PC-9 (cell line): ENCODE measurements around the gene DVL2. TPM values are rescaled to one million over a fixed set of nuclear protein-coding genes. Genes with fewer than 3 reads are reported as not detected.

Source experiments
- BruUV-seq: library from RNA; stranded (reverse); fragments of 400-500 nt; replicated peaks from 2 replicates; lab custom pipeline; 2021; lab: Mats Ljungman, UMichigan
- CTCF ChIA-PET: fragments of 300-600 bp; sonication (Branson Sonifier 250); formaldehyde crosslinking; loops from one replicate; lab custom pipeline; 2022; ENCODE audit warnings: antibody characterized with exemption; lab: Charles Lee
- POLR2A ChIA-PET: fragments of 300-600 bp; sonication (Branson Sonifier 250); formaldehyde crosslinking; loops from one replicate; lab custom pipeline; 2022; ENCODE audit warnings: antibody characterized with exemption; ENCODE audit not compliant: unreplicated experiment; lab: Charles Lee
- DNase-seq, 2 experiments: peaks; one replicate each; pipeline versions ENCODE4 v3.0.0 to v3.0.0-alpha.2; 2015 to 2022; ENCODE audit warnings: mixed read lengths in 1 of 2
- H2AFZ ChIP-seq: fragments of 200-600 bp; sonication (generic); 2 replicates; pipeline ENCODE4 v1.8.1; 2017; ENCODE audit warnings: antibody characterized with exemption
- H3F3A ChIP-seq: fragments of 200-600 bp; sonication (generic); 2 replicates; pipeline ENCODE4 v1.8.1; 2017; ENCODE audit warnings: antibody characterized with exemption, mild to moderate bottlenecking, low read depth; ENCODE audit not compliant: insufficient read depth
- H3K27ac ChIP-seq: fragments of 200-600 bp; sonication (generic); 2 replicates; pipeline ENCODE4 v1.6.1; 2016; ENCODE audit warnings: mixed run types
- H3K27me3 ChIP-seq: fragments of 200-600 bp; sonication (generic); 2 replicates; pipeline ENCODE4 v1.6.1; 2016; ENCODE audit warnings: low read depth, mixed run types; ENCODE audit not compliant: insufficient read depth
- H3K36me3 ChIP-seq: fragments of 200-600 bp; sonication (generic); 2 replicates; pipeline ENCODE4 v1.6.1; 2016; ENCODE audit warnings: low read depth, mixed run types
- H3K4me1 ChIP-seq: fragments of 200-600 bp; sonication (generic); replicated peaks from 2 replicates; pipeline ENCODE4 v1.6.1; 2016; ENCODE audit warnings: mixed run types; ENCODE audit not compliant: insufficient read depth
- H3K4me2 ChIP-seq: fragments of 200-600 bp; sonication (generic); 2 replicates; pipeline ENCODE4 v1.6.1; 2017; ENCODE audit warnings: mixed run types
- H3K4me3 ChIP-seq: fragments of 200-600 bp; sonication (generic); 2 replicates; pipeline ENCODE4 v1.6.1; 2016; ENCODE audit warnings: mixed run types
- H3K79me2 ChIP-seq: fragments of 200-600 bp; sonication (generic); 2 replicates; pipeline ENCODE4 v1.6.1; 2017; ENCODE audit warnings: low read depth, mixed run types
- H3K9me2 ChIP-seq: fragments of 200-600 bp; sonication (generic); 2 replicates; pipeline ENCODE4 v1.8.1; 2017; ENCODE audit warnings: mild to moderate bottlenecking; ENCODE audit not compliant: insufficient read depth
- H3K9me3 ChIP-seq: fragments of 200-600 bp; sonication (generic); 2 replicates; pipeline ENCODE4 v1.8.1; 2016; ENCODE audit warnings: low read depth; ENCODE audit not compliant: insufficient read depth
- H4K20me1 ChIP-seq: fragments of 200-600 bp; sonication (generic); 2 replicates; pipeline ENCODE4 v1.8.1; 2017; ENCODE audit not compliant: insufficient read depth
- CTCF ChIP-seq: fragments of 200-600 bp; sonication (generic); conservative IDR thresholded peaks from 2 replicates; pipeline ENCODE4 v1.6.1; 2017; ENCODE audit warnings: mixed run types, antibody characterized with exemption, mild to moderate bottlenecking, moderate library complexity
- EZH2 ChIP-seq: fragments of 200-600 bp; sonication (generic); IDR thresholded peaks from 2 replicates; pipeline ENCODE4 v1.8.0; 2017; ENCODE audit warnings: antibody characterized with exemption, low read depth
- intact Hi-C: fragments of 100-400 bp; cut with micrococcal nuclease; formaldehyde crosslinking; loops from one replicate; pipeline ENCODE4 v1.10.0; 2022; ENCODE audit not compliant: unreplicated experiment
- total RNA-seq: library from RNA; stranded (reverse); gene quantifications from 2 replicates; pipeline ENCODE4 v1.2.3, GENCODE V29; 2021

Gene DVL2
- total RNA-seq, 1 experiment from 2014 or later: 86.8 TPM

GRCh38 chr17:7215136-7215638 is 19.1 kb downstream of the DVL2 start:
- CTCF ChIA-PET: no interaction called here
- H3K9me3 ChIP-seq: no peaks in the 10 kb centered on the region
- no TSS peak for BruUV-seq

GRCh38 chr17:7214300-7215135 is 19.8 kb downstream of the DVL2 start:
- Histone ChIP-seq H3K4me1 (peaks cover 20% of the 10 kb centered on the region), H2AFZ (peak overlapping the region; percentile 36), H3K27ac (no peak overlapping the region), H3F3A (peaks cover 29% of the 10 kb centered on the region), H4K20me1 (no peaks in the 10 kb centered on the region), H3K4me3 (peak overlapping the region; percentile 52), H3K27me3 (no peaks in the 10 kb centered on the region), H3K4me2 (peak overlapping the region; percentile 71), H3K79me2 (0 out of 2 replicates have a peak, but pooled peaks cover 3% of the 10 kb centered on the region), H3K9me3 (no peaks in the 10 kb centered on the region), H3K9me2 (no peaks in the 10 kb centered on the region), H3K36me3 (no peaks in the 10 kb centered on the region)
- ChIA-PET POLR2A (interaction anchor here (0.5 to 0.7 kb wide), 3 partner anchors 169 to 344 kb away, joined by 3 to 5 read pairs (median 4); no protein-coding TSS in a partner anchor), CTCF (interaction anchor here (0.5 to 0.8 kb wide), 7 partner anchors 16 to 606 kb away, joined by 3 to 8 read pairs (median 4); no protein-coding TSS in a partner anchor)
- BruUV-seq: no TSS peak
- intact Hi-C loops: loop anchor here (1.0 to 2.0 kb wide), 3 partner anchors 25 to 168 kb away; partner anchors contain the start of gene PHF23
- TF ChIP-seq EZH2 (no peak), CTCF (peak; percentile 68)
- peak; percentile 90 to 100 for DNase-seq

More at GRCh38 chr17:7215136-7215638, 19.1 kb downstream of the DVL2 start:
- no peak for DNase-seq
- TF ChIP-seq CTCF (no peak; the same call in 1 of the 2 replicates), EZH2 (no peak)
- H3K4me3 ChIP-seq: no peak overlapping the region
- 0 out of 2 replicates have a peak, but pooled peaks cover 3% of the 10 kb centered on the region for H3K79me2 ChIP-seq
- intact Hi-C loops: loop anchor here (1.0 to 2.0 kb wide), 2 partner anchors 46 to 168 kb away; no protein-coding TSS in a partner anchor
- H3K9me2 ChIP-seq: no peaks in the 10 kb centered on the region
- H3K4me1 ChIP-seq: peaks cover 21% of the 10 kb centered on the region
- peaks cover 36% of the 10 kb centered on the region for H3F3A ChIP-seq
- H3K27ac ChIP-seq: no peak overlapping the region
- H3K36me3 ChIP-seq: no peaks in the 10 kb centered on the region
- no peaks in the 10 kb centered on the region for H3K27me3 ChIP-seq
- no peak overlapping the region for H2AFZ ChIP-seq
- no peaks in the 10 kb centered on the region for H4K20me1 ChIP-seq
- POLR2A ChIA-PET: interaction anchor here (0.5 to 0.7 kb wide), 2 partner anchors 9 to 188 kb away, joined by 4 to 5 read pairs; no protein-coding TSS in a partner anchor
- H3K4me2 ChIP-seq: peak overlapping the region; percentile 71

GRCh38 chr17:7213895-7214299 is 20.4 kb downstream of the DVL2 start:
- H3K4me3 ChIP-seq: peak overlapping the region; percentile 52; the same call in 1 of the 2 replicates
- TF ChIP-seq EZH2 (no peak), CTCF (peak; percentile 55; the same call in 1 of the 2 replicates)
- H3F3A ChIP-seq: peaks cover 23% of the 10 kb centered on the region; the same call in 1 of the 2 replicates
- H3K9me2 ChIP-seq: no peaks in the 10 kb centered on the region
- no peaks in the 10 kb centered on the region for H3K36me3 ChIP-seq
- H3K9me3 ChIP-seq: no peaks in the 10 kb centered on the region
- peak in 1 of 2 experiments; percentile 83 for DNase-seq
- no peaks in the 10 kb centered on the region for H4K20me1 ChIP-seq
- no peak overlapping the region for H3K27ac ChIP-seq
- peaks cover 14% of the 10 kb centered on the region for H3K4me1 ChIP-seq
- no TSS peak for BruUV-seq
- intact Hi-C loops: loop anchor here (1.0 to 2.0 kb wide), 2 partner anchors 25 to 167 kb away; partner anchors contain the start of gene PHF23
- H2AFZ ChIP-seq: no peak overlapping the region
- POLR2A ChIA-PET: interaction anchor here (0.6 kb wide), 1 partner anchor 168 kb away, joined by 5 read pairs; no protein-coding TSS in a partner anchor
- H3K79me2 ChIP-seq: 0 out of 2 replicates have a peak, but pooled peaks cover 3% of the 10 kb centered on the region
- H3K4me2 ChIP-seq: peak overlapping the region; percentile 20; the same call in 1 of the 2 replicates
- no peaks in the 10 kb centered on the region for H3K27me3 ChIP-seq
- CTCF ChIA-PET: interaction anchor here (0.6 to 0.8 kb wide), 4 partner anchors 17 to 265 kb away, joined by 3 to 8 read pairs (median 4); no protein-coding TSS in a partner anchor
